Measurements from ENCODE around the gene PTPRK.
"Not testable (repeated sequence)": the region's sequence is repeated elsewhere in the genome, so short reads cannot be mapped to it uniquely, and the experiment has no call there.

The PTPRK gene

GRCh38 chr6:128439627-128440026 lies 80.8 kb downstream of the PTPRK start:
- DNase-seq (ENCODE audit: low spot score) = no peak

DNA sequence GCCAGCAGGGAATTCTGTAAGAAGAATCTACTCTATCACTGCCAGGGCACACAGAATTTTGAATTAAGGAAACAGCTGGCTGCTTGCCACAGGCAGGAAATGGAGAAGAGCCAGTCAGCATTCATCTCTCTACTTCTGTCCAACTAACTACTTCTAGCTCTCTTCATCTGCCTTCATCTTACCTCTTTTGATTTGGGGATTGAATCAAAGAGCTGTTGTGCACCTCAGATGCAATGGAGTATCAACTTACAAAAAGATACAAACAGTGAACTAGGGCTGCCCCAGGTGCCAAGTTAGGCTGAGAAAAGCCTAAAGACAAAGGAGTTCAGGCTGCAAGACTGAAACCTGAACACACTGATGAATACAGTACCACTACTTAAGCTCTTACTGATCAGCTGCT lies 82.0 kb downstream of the PTPRK start:
- peak; percentile 71 for DNase-seq (ENCODE audit: low spot score)

- no peak for DNase-seq (ENCODE audit: low spot score)
Measured at GRCh38 chr6:128437685-128438084, 82.7 kb downstream of the PTPRK start.

DNA sequence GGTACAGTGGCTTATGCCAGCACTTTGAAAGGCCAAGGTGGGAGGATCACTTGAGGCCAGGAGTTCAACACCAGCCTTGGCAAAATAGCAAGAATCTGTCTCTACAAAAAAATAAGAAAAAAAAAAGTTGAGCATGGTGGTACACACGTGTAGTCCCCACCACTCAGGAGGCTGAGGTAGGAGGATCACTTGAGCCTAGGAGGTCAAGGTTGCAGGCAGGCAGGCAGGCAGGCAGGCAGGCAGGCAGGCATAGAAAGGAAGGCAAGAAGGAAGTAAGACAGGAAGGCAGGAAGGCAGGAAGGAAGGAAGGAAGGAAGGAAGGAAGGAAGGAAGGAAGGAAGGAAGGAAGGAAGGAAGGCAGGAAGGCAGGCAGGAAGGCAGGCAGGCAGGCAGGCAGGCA lies 85.6 kb downstream of the PTPRK start:
- DNase-seq (ENCODE audit: low spot score) = not testable (repeated sequence)

DNA sequence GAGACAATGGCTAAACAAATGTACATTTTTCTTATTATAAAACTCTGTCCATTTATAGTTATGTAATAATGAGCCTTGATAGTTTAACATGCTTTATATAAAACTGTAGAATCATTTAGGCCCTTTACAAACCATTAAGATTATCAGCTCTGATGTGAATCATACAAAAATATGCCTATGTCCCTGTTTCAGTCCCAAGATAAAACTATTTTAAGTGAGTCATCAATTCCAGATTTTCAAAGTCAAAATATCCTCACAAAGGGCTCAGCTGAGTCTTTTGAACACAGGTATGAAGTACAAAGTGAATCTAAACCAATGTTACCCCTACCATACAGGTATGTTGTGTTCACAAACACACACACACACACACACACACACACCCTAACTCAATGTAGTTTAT lies 88.0 kb downstream of the PTPRK start:
- DNase-seq (ENCODE audit: low spot score) = no peak

- no peak for DNase-seq (ENCODE audit: low spot score)
Measured at GRCh38 chr6:128427139-128427538, 93.3 kb downstream of the PTPRK start.

- no peak for DNase-seq (ENCODE audit: low spot score)
Measured at GRCh38 chr6:128425856-128426255, 94.5 kb downstream of the PTPRK start.

DNA sequence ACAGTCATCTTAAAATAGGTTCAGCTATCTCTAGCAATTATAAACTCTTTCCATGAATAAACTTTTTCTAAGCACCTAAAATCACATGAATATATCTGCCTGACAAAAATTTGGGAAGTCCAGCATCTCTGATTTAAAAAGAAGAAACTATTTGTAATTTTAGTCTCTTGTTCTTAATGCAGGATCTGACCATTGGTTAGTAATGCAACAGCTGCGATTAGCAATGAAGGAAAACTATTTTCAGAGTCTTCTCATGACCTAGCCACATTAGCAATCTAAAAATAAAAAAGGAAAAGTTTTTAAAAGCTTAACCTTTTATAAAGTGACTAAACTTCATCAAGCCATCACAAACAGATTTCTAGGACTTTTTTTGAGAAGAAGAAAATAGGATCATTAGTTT lies 97.5 kb downstream of the PTPRK start:
- no peak for DNase-seq (ENCODE audit: low spot score)

DNA sequence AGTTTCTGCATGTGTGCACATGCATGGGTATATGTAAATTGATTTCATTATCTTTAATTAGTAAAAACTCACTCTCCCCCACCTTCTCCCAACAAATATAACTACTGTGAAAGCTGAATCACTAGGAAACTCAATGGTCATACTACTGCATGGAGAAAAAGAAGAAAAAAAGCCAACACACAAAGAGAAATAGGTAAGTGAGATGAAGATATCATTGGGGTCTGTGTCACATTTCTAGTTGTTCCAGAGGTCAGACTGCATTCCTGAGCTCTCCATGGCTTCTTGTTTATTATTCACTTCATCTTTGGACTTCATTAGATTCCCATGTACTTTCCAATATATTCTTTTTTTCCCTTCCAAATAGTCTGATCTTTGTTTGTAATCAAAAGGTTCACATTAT lies 98.2 kb downstream of the PTPRK start:
- no peak for DNase-seq (ENCODE audit: low spot score)

GRCh38 chr6:128421788-128422187 lies 98.6 kb downstream of the PTPRK start:
- peak; percentile 93 for DNase-seq (ENCODE audit: low spot score)

- no peak for DNase-seq (ENCODE audit: low spot score)
Measured at GRCh38 chr6:128417698-128418097, 102.7 kb downstream of the PTPRK start.

- peak; percentile 83 for DNase-seq (ENCODE audit: low spot score)
Measured at GRCh38 chr6:128415387-128415786, 105.0 kb downstream of the PTPRK start.

DNA sequence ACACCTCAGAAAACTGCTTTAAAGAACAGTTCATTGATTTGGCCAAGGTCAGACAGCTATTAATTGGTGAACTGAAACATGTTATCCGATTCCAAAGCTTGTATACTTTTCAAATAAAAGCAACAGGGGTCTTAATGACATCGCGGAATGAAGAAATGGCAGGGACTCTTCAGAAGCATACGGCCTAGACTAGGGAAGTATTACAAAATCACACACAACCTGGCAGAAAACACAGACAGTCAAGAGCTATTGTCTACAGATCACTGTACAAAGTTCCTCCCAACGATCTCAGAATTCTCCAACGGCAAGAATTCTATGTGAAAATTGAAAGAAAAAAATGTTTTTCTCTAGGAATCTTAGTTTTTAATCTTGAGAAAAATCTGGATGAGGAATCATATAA lies 105.5 kb downstream of the PTPRK start:
- DNase-seq (ENCODE audit: low spot score) = no peak

- DNase-seq (ENCODE audit: low spot score) = no peak
Measured at GRCh38 chr6:128413291-128413690, 107.1 kb downstream of the PTPRK start.

- DNase-seq (ENCODE audit: low spot score) = no peak
Measured at GRCh38 chr6:128412680-128413079, 107.7 kb downstream of the PTPRK start.

GRCh38 chr6:128410584-128410983 lies 109.8 kb downstream of the PTPRK start:
- DNase-seq (ENCODE audit: low spot score) = no peak

DNA sequence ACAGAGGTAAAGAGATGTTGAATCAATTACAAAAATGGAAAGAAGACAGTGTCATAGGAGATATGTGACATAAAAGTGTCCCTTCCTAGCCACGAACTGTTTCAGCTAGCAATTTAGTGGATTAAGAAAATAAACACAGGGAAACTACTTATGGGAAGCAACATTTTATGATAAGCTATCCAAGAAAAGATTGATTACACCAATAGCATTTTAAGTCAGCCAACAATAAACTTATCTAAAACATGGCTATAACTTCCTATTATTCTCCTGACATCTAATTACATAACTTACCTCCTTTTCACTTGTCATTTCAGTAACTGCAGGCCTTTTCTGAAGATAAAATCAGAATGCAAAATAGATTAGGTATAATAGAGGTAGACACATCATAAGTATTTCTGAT lies 111.4 kb downstream of the PTPRK start:
- DNase-seq (ENCODE audit: low spot score) = no peak

GRCh38 chr6:128406453-128406852 lies 113.9 kb downstream of the PTPRK start:
- DNase-seq (ENCODE audit: low spot score) = no peak

- DNase-seq (ENCODE audit: low spot score) = no peak
Measured at GRCh38 chr6:128403618-128404444, 116.6 kb downstream of the PTPRK start.

DNA sequence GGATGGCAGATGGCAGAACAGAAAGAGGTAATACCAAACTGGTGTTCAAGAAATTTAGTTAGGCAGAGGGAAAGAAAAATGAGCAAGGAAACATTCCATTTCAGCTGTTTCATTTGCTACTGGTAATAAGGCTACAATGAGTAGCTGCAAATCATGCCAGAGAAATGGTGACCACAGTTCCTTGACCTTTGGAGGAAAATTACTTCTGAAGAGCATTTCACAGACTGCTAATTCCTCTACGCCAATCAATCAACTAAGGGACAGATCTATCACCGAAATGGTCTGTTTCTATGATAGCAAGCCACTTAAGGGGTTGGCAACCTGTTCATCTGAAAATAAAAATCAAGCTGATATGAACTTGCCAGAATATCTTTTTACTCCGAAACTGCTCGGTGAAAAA lies 119.5 kb downstream of the PTPRK start:
- DNase-seq (ENCODE audit: low spot score) = no peak

- no peak for DNase-seq (ENCODE audit: low spot score)
Measured at GRCh38 chr6:128397996-128398395, 122.4 kb downstream of the PTPRK start.

DNA sequence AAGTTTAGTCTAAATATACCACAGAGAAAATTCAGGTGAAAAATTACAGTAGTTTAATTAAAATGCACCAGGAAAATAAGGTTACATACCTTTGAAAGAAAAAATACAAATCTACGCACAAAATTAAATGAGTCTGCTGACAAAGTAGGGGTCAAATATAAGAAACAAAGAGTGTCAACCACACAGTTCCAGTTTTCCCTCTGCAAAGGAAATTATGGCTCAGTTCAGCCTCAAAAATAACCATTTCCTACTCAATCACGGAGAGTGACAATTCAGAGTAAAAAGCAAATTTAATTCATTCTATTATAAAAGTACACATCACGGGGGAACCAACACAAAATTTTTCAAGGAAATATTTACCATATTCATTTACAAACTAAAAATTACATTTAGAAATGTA lies 124.8 kb downstream of the PTPRK start:
- no peak for DNase-seq (ENCODE audit: low spot score)

GRCh38 chr6:128395188-128395587 lies 125.2 kb downstream of the PTPRK start:
- no peak for DNase-seq (ENCODE audit: low spot score)

- DNase-seq (ENCODE audit: low spot score) = no peak
Measured at GRCh38 chr6:128394167-128394566, 126.2 kb downstream of the PTPRK start.
